Measurements from ENCODE around the gene C16orf95. TPM values are rescaled to one million over a fixed set of nuclear protein-coding genes. Genes with fewer than 3 reads are reported as not detected.

Gene C16orf95
- polyA plus RNA-seq, 2 of the 4 experiments (the other 2 are of a cell fraction), result 3.5 to 6.3 TPM

DNA sequence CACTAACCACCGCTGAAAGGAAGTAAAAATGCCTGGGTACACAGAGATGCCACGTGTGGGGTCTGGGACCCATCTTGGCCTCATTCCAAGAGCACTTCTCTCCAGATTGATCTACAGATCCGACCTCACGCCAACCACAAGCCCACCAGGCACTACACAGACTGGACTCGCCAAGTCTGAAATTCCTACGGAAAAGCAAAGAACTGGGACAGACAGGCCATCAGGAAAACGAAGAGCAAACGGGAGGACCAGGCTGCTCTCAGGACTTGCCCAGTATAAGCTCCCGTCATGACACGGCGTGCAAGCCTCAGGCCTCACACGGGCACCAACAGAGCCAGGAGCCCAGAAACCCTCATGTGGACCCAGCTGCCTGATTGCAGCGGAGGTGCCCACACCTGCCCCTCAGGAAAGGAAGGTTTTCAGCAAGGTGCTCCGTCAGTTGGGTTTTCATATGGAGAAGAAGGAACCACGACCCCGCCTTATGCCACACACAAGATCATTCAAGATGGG lies 20.1 kb upstream of the C16orf95 start:
- no peaks in the 10 kb centered on the region for H3K9me3 ChIP-seq
- no peak for FAIRE-seq
- H3K4me1 ChIP-seq, result no peaks in the 10 kb centered on the region
- ChIA-PET CTCF (interaction anchor here (1.7 kb wide), 1 partner anchor 13 kb away, joined by 9 read pairs; no protein-coding TSS in a partner anchor), POLR2A (no interaction called here)
- no peak overlapping the region for H3K4me3 ChIP-seq
- H3K27ac ChIP-seq, result no peak overlapping the region
- TF ChIP-seq RAD21 (conservative IDR thresholded peaks at IDR 0.05 in 1 of 2, IDR thresholded peaks at IDR 0.05 in 1 of 2) (no peak), FOSB (CRISPR knock-in tag; IDR thresholded peaks at IDR 0.05) (no peak), CHD4 (IDR thresholded peaks at IDR 0.05; ENCODE audit: borderline replicate concordance) (no peak), SMC3 (IDR thresholded peaks at IDR 0.05) (no peak), MAZ (IDR thresholded peaks at IDR 0.05; ENCODE audit: borderline replicate concordance, low read depth, low read length) (no peak), ZSCAN20 (CRISPR knock-in tag; IDR thresholded peaks at IDR 0.05) (no peak), MYC (IDR thresholded peaks at IDR 0.05; ENCODE audit: borderline replicate concordance, low read length) (no peak)
- TF ChIP-seq, protein P1, sequence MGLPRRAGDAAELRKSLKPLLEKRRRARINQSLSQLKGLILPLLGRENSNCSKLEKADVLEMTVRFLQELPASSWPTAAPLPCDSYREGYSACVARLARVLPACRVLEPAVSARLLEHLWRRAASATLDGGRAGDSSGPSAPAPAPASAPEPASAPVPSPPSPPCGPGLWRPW (IDR thresholded peaks at IDR 0.05), result no peak
- no peak overlapping the region for H3K4me2 ChIP-seq
- 86% methylated on average over 16 of the region's 16 CpGs for WGBS (ENCODE audit: missing lambda C conversion rate)
- no peak for DNase-seq (ENCODE audit: low read depth in 1 of 2, low spot score in 1 of 2)
- no peak for ATAC-seq

DNA sequence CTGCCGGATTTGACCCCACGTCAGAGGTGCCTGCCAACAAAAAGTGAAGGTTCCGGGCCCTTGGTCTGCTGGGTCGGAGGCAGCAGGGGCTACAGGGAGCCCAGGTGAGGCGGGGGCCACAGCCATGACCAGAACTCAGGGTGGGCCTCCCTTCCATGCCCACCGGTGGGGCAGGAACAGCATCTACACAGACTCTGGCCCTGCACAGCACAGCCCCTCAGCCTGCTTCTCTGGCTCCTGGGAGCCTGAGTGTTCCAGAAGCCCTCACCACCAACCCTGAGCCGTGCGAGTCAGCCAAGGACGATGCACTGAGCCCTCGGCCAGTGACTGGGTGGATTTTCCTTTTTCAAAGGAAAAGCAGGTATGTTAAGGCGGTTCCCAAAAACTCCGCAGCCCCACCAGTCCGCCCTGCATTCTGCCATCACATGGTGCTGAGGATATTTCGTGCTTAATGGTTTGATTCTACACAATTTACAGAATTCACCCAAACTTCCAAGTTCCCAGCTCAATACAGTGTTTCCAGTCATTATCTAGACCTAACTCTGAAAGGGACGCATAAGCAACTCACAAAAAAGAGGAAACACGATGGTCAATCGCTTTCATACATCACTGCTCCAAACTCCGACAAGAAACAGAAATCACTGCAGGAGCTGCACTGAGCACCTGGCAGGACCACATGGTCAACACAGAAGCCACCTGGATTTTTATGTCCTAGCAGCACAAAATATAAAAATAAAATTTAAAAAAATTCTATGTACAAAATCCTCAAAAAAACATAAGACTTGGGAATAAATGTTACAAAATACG lies 19.4 kb upstream of the C16orf95 start:
- Histone ChIP-seq H3K4me3 (no peak overlapping the region), H3K4me2 (no peak overlapping the region), H3K4me1 (no peaks in the 10 kb centered on the region), H3K9me3 (no peaks in the 10 kb centered on the region), H3K27ac (no peak overlapping the region)
- DNase-seq (ENCODE audit: low read depth in 1 of 2, low spot score in 1 of 2), result no peak
- no peak for ATAC-seq
- ChIA-PET CTCF (interaction anchor here (0.7 to 1.7 kb wide), 3 partner anchors 13 to 1127 kb away, joined by 3 to 9 read pairs (median 4); partner anchors contain the start of gene C16orf95), POLR2A (no interaction called here)
- no peak for TF ChIP-seq POLR2AphosphoS2 (conservative IDR thresholded peaks at IDR 0.05; ENCODE audit: low read length)
- TF ChIP-seq, protein P2, sequence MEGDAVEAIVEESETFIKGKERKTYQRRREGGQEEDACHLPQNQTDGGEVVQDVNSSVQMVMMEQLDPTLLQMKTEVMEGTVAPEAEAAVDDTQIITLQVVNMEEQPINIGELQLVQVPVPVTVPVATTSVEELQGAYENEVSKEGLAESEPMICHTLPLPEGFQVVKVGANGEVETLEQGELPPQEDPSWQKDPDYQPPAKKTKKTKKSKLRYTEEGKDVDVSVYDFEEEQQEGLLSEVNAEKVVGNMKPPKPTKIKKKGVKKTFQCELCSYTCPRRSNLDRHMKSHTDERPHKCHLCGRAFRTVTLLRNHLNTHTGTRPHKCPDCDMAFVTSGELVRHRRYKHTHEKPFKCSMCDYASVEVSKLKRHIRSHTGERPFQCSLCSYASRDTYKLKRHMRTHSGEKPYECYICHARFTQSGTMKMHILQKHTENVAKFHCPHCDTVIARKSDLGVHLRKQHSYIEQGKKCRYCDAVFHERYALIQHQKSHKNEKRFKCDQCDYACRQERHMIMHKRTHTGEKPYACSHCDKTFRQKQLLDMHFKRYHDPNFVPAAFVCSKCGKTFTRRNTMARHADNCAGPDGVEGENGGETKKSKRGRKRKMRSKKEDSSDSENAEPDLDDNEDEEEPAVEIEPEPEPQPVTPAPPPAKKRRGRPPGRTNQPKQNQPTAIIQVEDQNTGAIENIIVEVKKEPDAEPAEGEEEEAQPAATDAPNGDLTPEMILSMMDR (IDR thresholded peaks at IDR 0.05), result no peak
- TF ChIP-seq BHLHE40 (IDR thresholded peaks at IDR 0.05; ENCODE audit: low read depth, low read length), result no peak
- TF ChIP-seq ZSCAN20 (CRISPR knock-in tag; IDR thresholded peaks at IDR 0.05), result no peak
- no peak for TF ChIP-seq SREBF2 (IDR thresholded peaks at IDR 0.05)
- TF ChIP-seq, protein P3, sequence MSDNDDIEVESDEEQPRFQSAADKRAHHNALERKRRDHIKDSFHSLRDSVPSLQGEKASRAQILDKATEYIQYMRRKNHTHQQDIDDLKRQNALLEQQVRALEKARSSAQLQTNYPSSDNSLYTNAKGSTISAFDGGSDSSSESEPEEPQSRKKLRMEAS (IDR thresholded peaks at IDR 0.05), result no peak
- TF ChIP-seq, protein P4, sequence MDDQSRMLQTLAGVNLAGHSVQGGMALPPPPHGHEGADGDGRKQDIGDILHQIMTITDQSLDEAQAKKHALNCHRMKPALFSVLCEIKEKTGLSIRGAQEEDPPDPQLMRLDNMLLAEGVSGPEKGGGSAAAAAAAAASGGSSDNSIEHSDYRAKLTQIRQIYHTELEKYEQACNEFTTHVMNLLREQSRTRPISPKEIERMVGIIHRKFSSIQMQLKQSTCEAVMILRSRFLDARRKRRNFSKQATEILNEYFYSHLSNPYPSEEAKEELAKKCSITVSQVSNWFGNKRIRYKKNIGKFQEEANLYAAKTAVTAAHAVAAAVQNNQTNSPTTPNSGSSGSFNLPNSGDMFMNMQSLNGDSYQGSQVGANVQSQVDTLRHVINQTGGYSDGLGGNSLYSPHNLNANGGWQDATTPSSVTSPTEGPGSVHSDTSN (IDR thresholded peaks at IDR 0.05), result no peak
- TF ChIP-seq, protein P5, sequence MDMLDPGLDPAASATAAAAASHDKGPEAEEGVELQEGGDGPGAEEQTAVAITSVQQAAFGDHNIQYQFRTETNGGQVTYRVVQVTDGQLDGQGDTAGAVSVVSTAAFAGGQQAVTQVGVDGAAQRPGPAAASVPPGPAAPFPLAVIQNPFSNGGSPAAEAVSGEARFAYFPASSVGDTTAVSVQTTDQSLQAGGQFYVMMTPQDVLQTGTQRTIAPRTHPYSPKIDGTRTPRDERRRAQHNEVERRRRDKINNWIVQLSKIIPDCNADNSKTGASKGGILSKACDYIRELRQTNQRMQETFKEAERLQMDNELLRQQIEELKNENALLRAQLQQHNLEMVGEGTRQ (IDR thresholded peaks at IDR 0.05), result no peak
- TF ChIP-seq, protein P6, sequence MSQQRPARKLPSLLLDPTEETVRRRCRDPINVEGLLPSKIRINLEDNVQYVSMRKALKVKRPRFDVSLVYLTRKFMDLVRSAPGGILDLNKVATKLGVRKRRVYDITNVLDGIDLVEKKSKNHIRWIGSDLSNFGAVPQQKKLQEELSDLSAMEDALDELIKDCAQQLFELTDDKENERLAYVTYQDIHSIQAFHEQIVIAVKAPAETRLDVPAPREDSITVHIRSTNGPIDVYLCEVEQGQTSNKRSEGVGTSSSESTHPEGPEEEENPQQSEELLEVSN (IDR thresholded peaks at IDR 0.05; ENCODE audit: borderline replicate concordance, low read depth), result no peak
- TF ChIP-seq, protein P7, sequence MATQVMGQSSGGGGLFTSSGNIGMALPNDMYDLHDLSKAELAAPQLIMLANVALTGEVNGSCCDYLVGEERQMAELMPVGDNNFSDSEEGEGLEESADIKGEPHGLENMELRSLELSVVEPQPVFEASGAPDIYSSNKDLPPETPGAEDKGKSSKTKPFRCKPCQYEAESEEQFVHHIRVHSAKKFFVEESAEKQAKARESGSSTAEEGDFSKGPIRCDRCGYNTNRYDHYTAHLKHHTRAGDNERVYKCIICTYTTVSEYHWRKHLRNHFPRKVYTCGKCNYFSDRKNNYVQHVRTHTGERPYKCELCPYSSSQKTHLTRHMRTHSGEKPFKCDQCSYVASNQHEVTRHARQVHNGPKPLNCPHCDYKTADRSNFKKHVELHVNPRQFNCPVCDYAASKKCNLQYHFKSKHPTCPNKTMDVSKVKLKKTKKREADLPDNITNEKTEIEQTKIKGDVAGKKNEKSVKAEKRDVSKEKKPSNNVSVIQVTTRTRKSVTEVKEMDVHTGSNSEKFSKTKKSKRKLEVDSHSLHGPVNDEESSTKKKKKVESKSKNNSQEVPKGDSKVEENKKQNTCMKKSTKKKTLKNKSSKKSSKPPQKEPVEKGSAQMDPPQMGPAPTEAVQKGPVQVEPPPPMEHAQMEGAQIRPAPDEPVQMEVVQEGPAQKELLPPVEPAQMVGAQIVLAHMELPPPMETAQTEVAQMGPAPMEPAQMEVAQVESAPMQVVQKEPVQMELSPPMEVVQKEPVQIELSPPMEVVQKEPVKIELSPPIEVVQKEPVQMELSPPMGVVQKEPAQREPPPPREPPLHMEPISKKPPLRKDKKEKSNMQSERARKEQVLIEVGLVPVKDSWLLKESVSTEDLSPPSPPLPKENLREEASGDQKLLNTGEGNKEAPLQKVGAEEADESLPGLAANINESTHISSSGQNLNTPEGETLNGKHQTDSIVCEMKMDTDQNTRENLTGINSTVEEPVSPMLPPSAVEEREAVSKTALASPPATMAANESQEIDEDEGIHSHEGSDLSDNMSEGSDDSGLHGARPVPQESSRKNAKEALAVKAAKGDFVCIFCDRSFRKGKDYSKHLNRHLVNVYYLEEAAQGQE (IDR thresholded peaks at IDR 0.05), result no peak
- TF ChIP-seq RARB (CRISPR knock-in tag; IDR thresholded peaks at IDR 0.05), result no peak
- FAIRE-seq, result no peak
- 91% methylated on average over 18 of the region's 19 CpGs for WGBS (ENCODE audit: missing lambda C conversion rate)

Data from A549 (cell line).